Measurements from ENCODE around the gene PHF5A.

Gene PHF5A

GRCh38 chr22:41415554-41415953 lies 52.9 kb downstream of the PHF5A start:
- no peak for TF ChIP-seq CTCF (IDR thresholded peaks at IDR 0.05; ENCODE audit: borderline replicate concordance, control extremely low read depth, extremely low read depth, insufficient read depth, missing control alignments)
- in situ Hi-C loops (cut with MboI; ENCODE audit: low sequenced_read_pairs, unreplicated experiment): no loop called here
- DNase-seq (ENCODE audit: low spot score): no peak

- TF ChIP-seq CTCF (IDR thresholded peaks at IDR 0.05; ENCODE audit: borderline replicate concordance, control extremely low read depth, extremely low read depth, insufficient read depth, missing control alignments): no peak
- DNase-seq (ENCODE audit: low spot score): no peak
These were observed 57.3 kb downstream of the PHF5A start for GRCh38 chr22:41411021-41411851.

GRCh38 chr22:41410311-41410751 lies 58.2 kb downstream of the PHF5A start:
- DNase-seq (ENCODE audit: low spot score): no peak
- in situ Hi-C loops (cut with MboI; ENCODE audit: low sequenced_read_pairs, unreplicated experiment): no loop called here
- TF ChIP-seq CTCF (IDR thresholded peaks at IDR 0.05; ENCODE audit: borderline replicate concordance, control extremely low read depth, extremely low read depth, insufficient read depth, missing control alignments): no peak

More at GRCh38 chr22:41411021-41411851, 57.3 kb downstream of the PHF5A start:
- in situ Hi-C loops (cut with MboI; ENCODE audit: low sequenced_read_pairs, unreplicated experiment): no loop called here

Data from GM13976 (cell line).